ENCODE data around the gene CNTN6.
"Not testable (repeated sequence)": the region's sequence is repeated elsewhere in the genome, so short reads cannot be mapped to it uniquely, and the experiment has no call there.

Gene CNTN6

DNA sequence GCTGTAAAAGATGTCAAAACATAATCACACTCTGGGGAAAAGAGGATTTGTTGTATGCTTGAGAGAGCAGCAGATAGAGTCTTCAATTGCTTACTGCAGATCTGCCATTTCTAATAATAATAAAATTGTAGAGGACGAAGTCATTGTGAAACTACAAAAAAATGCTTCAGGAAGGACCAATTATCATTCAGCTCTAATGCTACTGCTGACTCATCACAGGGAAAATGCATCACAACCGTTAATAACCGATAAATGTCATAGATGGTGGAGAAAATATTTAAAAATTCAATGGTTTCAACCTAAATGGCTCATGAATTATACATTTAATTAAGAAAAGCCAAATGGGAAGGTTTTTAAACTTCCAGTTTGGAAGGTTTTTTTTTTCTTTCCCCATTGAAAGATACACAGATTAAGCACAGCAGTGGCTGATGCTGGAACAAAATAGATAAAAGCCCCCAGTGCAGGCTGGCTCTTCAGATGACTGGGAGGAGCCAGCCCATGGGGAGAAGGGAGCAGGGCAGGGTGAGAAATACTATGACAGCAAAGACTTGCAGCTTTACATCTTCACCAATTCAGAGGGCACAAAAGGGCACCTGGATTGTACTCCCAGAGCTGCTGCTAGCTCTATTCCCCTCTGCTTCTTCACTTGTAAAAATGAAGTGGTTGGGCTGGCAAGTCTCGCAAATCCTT lies 196.1 kb downstream of the CNTN6 start:
- no peak for DNase-seq (ENCODE audit: low read depth)

GRCh38 chr3:1292571-1293071 lies 199.8 kb downstream of the CNTN6 start:
- DNase-seq (ENCODE audit: low read depth): no peak

- no peak for DNase-seq (ENCODE audit: low read depth)
These were observed 201.8 kb downstream of the CNTN6 start for GRCh38 chr3:1294586-1294985.

- DNase-seq (ENCODE audit: low read depth): no peak
These were observed 225.6 kb downstream of the CNTN6 start for GRCh38 chr3:1318296-1319005.

DNA sequence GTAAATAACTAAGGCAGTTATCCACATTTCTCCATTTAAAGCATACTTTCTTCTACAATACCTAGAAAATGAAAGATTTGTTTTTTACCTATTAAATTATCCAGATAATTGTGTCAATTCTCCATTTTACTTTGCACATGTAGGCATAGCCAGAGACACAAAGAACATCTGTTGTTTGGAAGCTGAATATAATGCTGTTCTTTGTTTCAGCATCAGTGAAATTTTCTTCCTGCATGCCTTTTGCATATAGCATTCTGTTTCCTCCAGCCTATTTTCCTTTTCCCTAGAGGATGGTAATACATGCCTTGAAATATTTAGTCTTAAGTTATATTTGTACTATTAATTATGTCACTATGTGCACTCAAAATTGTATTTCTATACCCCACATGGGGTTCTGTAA lies 233.7 kb downstream of the CNTN6 start:
- DNase-seq (ENCODE audit: low read depth): no peak

GRCh38 chr3:1330107-1330506 lies 237.3 kb downstream of the CNTN6 start:
- no peak for DNase-seq (ENCODE audit: low read depth)

GRCh38 chr3:1346386-1346785 lies 253.6 kb downstream of the CNTN6 start:
- no peak for DNase-seq (ENCODE audit: low read depth)

DNA sequence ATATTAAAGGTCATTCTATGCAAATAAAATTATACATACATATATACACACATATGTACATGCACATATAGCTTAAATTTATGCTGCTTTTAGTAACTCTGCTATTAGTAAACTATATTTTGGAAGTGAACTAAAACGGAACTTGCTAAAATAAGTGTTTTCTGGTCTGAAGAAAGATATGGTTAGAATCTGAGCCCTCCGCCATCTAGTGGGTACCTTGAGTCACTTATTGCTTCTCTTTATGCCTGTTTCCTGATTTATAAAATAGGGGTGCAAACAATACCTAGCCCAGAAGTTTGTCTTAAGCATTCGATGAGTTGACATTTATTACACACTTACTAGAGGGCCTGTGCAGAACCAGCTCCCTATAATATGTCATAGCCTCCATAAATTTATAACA lies 255.7 kb downstream of the CNTN6 start:
- no peak for DNase-seq (ENCODE audit: low read depth)

DNA sequence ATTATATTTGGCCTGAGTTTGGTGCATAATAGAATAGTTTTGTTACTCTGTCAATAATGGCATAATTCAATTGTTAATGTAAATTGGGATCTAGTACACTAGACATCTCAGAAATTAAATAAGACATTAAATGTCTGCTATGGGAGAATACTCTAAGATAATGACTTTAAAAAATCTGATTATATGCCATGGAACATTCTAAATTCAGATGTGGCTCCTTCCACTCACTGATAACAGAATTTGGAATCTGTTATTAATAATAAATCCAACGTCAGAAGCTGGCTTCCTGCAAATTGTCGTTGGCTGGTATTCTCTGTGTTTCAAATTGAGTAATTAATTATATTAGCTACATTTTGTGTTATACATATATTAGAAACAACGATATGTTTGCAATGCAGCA lies 258.1 kb downstream of the CNTN6 start:
- DNase-seq (ENCODE audit: low read depth): no peak

DNA sequence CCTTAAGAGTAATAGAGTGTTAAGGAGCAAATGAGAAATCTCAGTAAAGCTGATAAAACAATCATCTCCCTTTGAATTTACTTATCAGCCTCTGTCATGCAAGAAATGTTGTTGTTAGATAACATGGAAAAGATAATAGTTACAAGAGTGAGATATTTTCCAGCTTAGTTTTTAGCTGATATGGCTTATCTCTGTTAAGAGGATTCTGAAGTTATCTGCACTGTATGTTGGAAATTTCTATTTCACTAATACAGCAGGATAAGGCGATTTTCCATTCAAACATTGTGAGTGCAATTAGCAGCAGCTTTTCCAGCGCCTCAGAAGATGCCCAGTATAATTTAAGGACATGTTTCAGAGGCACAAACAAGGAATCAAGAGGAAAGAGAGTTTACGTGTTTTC lies 262.9 kb downstream of the CNTN6 start:
- no peak for DNase-seq (ENCODE audit: low read depth)

DNA sequence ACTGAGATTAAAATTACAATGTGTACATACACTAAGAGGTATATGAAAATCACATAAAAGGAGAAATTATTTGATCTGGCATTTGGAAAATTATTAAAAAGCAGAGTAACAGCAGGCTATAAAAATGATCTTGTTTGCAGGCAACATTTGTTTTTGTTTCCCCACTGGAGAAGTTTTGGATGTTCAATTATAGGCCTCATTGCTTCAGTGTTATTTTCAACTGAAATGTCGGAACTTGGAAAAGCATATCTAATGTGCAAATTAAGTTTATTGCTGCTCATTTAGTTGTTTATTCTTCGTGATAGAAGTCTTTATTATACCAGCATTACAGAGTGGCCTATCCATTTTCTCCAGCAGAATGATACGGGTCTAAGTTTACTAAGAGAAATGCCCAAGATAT lies 263.3 kb downstream of the CNTN6 start:
- no peak for DNase-seq (ENCODE audit: low read depth)

DNA sequence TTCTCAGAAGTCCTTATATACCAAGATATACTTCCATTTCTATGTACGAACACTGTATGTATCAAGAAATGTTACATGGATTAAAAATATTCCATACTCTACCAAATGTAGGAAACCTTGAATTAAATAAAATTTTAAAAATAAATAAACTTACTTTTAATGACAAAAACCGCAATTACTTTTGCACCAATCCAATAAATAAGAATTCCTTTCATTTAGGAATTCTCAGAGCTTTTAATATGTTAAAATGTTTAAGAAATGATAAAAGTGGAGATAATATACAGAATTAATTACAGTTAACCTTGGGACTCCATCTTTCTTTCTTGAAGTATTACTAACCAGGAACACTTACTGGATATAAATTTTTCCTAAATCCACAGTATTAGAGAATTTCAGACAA lies 272.7 kb downstream of the CNTN6 start:
- DNase-seq (ENCODE audit: low read depth): no peak

DNA sequence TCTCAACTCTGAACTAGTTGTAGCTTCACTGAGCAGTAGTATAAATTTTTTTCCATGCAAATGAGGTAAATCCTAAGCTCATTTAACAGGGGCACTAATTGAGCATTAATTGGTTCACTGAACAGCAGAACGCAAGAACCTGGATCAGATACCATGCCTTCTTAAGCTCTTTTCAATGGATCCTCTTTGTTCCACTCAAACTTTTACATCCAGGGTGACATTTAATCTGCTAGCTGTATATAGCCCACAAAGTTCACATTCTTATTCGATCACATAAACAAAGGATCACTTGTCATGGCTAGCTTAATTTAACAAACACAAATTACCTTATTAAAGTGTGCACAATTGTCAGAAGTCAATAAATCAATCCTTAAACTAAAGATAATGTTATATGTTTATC lies 281.6 kb downstream of the CNTN6 start:
- DNase-seq (ENCODE audit: low read depth): no peak

- no peak for DNase-seq (ENCODE audit: low read depth)
These were observed 282.3 kb downstream of the CNTN6 start for GRCh38 chr3:1375145-1375544.

- no peak for DNase-seq (ENCODE audit: low read depth)
These were observed 288.3 kb downstream of the CNTN6 start for GRCh38 chr3:1380926-1381646.

GRCh38 chr3:1381647-1382036 lies 288.8 kb downstream of the CNTN6 start:
- no peak for DNase-seq (ENCODE audit: low read depth)

GRCh38 chr3:1387396-1387905 lies 294.6 kb downstream of the CNTN6 start:
- DNase-seq (ENCODE audit: low read depth): not testable (repeated sequence)

GRCh38 chr3:1394188-1394587 lies 301.4 kb downstream of the CNTN6 start:
- no peak for DNase-seq (ENCODE audit: low read depth)

- DNase-seq (ENCODE audit: low read depth): no peak
These were observed 307.7 kb downstream of the CNTN6 start for GRCh38 chr3:1400571-1400970.

- no peak for DNase-seq (ENCODE audit: low read depth)
These were observed 311.6 kb downstream of the CNTN6 start for GRCh38 chr3:1404270-1404962.

GRCh38 chr3:1406250-1406649 lies 313.4 kb downstream of the CNTN6 start:
- DNase-seq (ENCODE audit: low read depth): no peak

DNA sequence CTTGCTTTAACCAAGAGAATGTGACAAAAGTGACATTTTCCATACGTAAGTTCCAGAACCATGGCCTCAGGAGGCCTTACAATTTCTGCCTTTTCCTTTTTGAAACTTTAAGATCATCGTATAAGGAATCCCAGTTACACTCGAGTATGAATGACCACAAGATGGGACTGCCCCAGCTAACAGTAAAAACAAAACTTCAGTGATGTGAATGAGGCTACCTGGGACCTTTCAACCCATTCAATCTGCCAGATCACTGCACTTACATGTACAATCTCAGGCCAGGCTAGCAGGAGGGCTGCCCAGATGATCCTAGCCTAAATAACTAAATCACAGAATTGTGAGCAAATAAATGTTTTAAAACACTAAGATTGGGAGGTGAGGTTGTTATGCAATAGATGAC lies 328.8 kb downstream of the CNTN6 start:
- no peak for DNase-seq (ENCODE audit: low read depth)
